HG03060 (cell line): Measurements from ENCODE around the gene FAM3A.

Experiments
- ATAC-seq: cut with Tn5 transposase; IDR thresholded peaks from one replicate; pipeline ENCODE4 v1.9.1; 2021; ENCODE audit warnings: low read depth, moderate number of reproducible peaks; ENCODE audit not compliant: unreplicated experiment

FAM3A gene

GRCh38 chrX:154535892-154536291 is 19.9 kb upstream of the FAM3A start:
- no peak for ATAC-seq

GRCh38 chrX:154534526-154535322 is 18.7 kb upstream of the FAM3A start:
- ATAC-seq: no peak

DNA sequence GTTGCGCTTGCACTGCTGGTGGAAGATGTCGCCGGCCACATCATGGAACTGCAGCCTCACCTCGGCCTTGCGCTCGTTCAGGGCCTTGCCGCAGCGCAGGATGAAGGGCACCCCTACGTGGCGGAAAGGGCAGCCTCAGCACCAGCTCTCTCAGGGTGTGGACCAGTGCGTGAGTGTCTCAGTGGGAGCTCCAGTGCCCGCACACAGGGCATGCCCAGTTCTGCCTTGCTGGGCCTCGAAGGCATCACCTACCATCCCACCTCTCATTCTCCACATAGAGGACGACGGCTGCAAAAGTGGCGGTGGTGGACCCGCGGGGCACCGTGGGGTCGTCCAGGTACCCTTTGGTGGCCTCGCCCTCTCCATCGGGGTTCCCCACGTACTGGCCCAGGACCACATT is 16.7 kb upstream of the FAM3A start:
- no peak for ATAC-seq

- ATAC-seq: no peak
Observed at GRCh38 chrX:154531626-154532025, 15.6 kb upstream of the FAM3A start.

DNA sequence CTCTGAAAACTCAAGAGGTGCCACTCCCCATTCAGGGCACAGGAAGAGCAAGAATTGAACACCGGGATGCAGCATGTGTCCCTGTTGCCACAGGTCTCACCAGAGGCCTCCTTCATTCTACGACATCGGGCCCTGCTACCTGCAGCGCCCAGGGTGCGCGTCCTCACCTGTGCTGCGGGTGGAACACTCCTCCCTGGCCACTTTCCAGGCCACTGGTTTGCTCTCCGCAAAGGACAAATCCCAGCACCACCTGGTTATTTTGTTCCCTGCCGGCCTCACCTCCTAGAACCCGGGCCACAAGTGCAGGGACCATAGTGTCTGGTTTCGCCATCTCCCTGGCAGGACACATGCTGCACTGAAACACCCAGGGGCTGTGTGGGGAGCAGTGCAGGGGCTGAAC is 14.3 kb upstream of the FAM3A start:
- ATAC-seq: no peak

GRCh38 chrX:154529206-154529612 is 13.2 kb upstream of the FAM3A start:
- ATAC-seq: no peak

DNA sequence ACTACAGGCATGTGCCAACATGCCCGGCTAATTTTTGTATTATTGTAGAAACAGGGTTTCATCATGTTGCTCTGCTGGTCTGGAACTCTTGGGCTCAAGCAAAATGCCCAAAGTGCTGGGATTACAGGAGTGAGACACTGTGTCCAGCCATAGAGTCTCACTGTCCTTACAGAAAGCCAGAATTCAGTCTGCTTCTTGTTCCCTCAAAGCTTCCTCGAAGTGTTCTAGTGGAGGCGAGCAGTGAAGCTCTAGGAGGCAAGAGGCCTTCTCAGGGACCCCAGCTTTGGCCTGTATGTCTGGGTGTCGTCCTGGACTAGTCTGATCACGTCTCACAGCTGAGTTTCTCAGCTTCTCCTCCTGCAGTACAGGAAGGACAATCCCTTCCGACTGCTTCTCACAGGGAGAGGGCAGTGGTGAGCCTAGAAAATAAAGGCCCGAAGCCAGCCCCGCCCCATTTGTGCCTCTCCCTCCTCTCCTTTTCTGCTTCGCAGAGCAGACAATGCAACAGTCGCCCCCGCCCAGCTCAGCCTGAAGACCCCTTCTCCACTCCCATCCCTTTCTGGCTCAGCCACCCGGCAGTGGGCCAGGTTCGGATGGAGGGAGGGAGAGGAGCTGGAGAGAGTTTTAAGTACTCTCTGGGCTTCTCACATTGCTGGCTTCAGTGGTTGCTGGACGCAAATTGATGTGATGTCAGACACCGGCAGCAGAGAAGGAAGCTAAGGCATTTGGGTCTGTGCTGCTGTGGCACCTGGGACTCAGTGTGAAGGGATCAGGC is 11.1 kb upstream of the FAM3A start:
- no peak for ATAC-seq

DNA sequence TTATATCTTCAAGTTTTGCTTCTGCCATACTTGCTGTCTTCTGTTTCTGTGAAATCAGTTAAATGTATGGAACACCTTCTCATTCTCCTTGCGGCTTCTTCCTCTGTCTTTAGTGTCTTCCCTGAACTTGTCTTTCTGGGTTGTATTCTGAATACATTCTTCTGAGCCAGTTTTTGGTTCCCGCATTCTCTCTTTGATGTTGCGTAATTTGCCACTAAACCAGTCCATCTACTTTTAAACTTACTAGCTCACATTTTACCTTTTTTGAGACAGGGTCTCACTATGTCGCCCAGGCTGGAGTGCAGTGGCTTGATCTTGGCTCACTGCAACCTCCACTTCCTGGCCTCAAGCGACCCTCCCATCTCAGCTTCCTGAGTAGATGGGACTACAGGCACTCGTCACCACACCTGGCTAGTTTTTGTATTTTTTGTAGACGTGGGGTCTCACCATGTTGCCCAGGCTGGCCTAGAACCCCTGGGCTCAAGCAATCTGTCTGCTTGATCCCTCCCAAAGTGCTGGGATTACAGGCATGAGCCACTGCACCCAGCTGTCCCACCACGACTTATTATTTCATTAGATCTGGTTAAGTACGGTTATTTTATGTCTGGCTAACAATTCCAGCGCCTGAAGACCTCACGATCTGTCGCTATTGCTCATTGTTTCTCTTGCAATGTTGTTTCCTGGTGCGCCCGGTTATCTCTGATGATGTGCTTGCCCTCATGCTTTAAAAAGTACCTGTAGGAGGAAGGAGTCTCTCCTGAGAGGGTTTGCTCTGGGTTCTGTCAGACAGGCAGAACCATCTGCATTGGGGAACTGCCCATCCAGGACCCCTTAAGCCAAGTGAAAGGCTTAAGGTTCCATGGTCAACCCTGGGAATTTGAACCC is 9.8 kb upstream of the FAM3A start:
- no peak for ATAC-seq

GRCh38 chrX:154519389-154519788 is 3.4 kb upstream of the FAM3A start:
- no peak for ATAC-seq

DNA sequence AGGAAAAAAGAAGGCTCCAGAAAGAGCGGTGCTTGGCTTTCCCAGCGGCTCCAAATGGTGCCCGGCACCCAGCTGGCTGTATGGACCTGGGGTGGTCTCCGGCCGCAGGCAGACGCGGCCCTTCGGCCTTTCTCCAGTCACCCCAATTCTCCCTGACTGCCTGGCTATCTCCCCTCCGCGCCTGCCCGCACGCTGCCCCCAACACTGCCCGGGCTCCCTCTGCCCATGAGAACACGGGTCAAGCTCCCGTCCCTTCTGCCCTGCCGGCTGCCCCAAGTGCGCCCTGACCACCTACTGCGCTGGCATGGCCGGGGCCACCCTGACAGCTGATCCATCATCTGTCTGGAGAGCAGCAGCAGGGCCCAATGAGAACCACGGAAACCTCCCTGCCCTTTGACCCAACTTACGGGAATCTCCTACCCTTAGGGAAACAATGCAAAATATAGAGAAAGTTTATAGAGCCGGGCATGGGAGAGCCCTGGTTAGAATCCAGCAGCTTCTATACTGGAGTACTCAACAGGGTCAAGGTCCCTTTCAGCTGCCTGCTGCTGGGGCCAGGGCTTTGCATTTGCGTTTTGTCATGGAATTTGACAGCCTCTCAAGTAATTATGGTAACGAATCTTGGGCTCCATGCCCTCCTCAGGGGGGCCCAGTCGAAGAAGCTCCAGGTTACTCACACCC is 1.2 kb upstream of the FAM3A start:
- no peak for ATAC-seq

- no peak for ATAC-seq
Observed at GRCh38 chrX:154516656-154517100, 646 bp upstream of the FAM3A start.

DNA sequence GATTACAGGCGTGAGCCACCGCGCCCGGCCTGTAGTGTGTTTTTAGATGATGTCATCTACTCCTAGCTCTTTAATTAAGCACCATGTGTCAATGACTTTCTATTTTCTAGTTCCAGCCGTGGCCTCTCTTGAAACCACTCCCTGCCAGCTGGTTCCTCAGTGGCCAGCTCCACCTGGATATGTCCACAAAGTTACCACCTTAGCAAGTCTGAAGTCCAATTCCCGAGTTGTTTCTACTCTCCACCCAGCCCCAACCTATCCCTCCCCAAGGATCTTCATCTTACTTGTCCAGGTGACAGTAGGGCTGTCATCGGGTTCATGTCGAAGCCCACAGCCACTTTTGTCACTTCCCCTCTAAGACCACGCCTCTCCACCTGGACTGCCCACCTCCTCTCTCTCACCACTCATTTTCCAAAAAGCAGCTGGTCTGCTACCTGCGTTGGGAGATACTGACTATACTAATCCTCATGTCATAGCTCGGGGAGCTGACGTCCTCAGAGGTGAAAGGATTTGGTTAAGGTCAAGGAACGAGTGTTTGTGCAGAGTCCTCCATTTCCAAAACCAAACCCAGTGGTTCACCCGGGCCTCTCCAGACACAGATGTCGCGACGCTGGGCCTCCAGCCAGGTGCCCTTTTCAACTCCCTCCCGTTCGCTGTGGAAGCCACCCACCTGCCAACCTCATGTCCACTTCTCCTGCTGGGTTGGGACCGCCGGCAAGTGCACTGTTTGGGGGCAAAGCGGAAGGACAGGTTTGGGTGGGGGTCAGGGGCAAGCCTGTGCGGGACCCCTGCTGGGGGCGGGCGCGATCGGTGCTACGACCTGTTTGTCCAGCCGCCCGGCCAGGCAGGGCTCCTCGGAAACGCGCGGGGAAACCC is 704 bp downstream of the FAM3A start:
- no peak for ATAC-seq

- no peak for ATAC-seq
Observed at GRCh38 chrX:154513716-154514115, 2.3 kb downstream of the FAM3A start.

GRCh38 chrX:154512879-154513553 is 3.0 kb downstream of the FAM3A start:
- ATAC-seq: no peak

DNA sequence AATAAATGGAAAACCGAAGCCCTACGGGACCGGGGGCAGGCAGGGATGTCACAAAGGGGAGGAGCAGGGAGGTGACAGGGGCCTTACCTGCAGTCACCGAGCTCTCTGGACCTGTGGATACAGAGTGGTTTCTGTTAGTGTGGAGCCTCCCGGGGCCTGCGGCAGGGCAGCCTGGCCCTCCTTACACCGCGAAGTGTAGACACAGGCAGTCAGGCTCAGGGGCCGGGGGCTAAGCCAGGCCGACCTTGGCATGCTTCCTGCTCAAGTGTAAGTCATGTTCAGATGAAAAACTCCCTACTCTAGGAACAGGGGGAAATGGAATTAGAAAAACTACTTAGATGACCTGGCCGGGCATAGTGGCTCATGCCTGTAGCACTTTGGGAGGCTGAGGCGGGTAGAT is 4.3 kb downstream of the FAM3A start:
- ATAC-seq: no peak

GRCh38 chrX:154509455-154509854 is 6.6 kb downstream of the FAM3A start:
- ATAC-seq: no peak

- ATAC-seq: no peak
Observed at GRCh38 chrX:154508384-154508745, 7.7 kb downstream of the FAM3A start.

DNA sequence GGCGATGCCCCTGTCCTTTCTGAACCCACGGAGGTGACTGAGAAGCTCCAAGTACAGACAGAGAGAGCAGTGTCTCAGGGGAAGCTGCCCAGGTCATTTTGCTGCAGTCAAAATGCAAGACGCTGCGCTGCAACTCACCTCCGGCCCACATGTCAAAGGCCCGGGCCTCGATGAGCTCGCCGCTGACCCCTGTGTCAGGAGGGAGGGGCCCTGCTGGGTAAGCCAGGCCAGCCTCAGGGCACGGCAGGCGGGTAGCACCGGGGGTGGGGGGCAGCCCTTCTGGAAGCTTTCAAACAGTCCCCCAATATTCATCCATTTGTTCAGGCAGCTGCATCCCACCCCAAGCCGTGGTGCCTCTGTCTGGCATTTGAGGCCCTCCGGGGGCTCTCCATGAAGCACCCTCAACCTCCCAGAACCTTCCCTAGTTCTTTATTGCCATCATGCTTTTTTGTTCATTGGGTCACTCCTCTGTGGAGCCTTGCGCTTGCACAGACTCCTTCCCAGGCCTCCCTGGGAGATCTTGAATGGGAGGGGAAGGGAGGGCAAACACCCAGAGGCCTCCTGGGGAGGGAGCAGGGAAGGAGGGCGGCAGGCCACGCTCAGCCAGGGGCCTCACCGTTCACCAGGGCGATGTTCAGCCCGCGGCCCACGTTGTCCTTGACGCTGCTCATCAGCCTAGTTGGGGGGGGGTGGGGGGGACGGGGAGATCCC is 8.2 kb downstream of the FAM3A start:
- ATAC-seq: no peak
